SK-N-SH treated with all-trans-retinoic acid at 6 μM for 48 hours (cell line): Measurements from ENCODE around the gene USB1.

ENCODE experiments used
- ATAC-seq: fragments of 200-7000 bp; cut with Tn5 transposase; 3 replicates; pipeline ENCODE4 v1.9.1; 2020; ENCODE audit warnings: mild to moderate bottlenecking, moderate library complexity
- ARNTL ChIP-seq: fragments of 450-650 bp; formaldehyde crosslinking; IDR thresholded peaks from 2 replicates; pipeline ENCODE4 v1.5.0; 2020; ENCODE audit warnings: low read depth, mild to moderate bottlenecking, moderate library complexity, borderline replicate concordance
- BACH2 ChIP-seq: fragments of 250-450 bp; sonication (Bioruptor Pico); IDR thresholded peaks from 2 replicates; pipeline ENCODE4 v1.9.0; 2021; ENCODE audit warnings: mild to moderate bottlenecking, borderline replicate concordance
- CREB5 ChIP-seq: fragments of 250-450 bp; sonication (Bioruptor Pico); IDR thresholded peaks from 2 replicates; pipeline ENCODE4 v1.5.1; 2020; ENCODE audit warnings: low read depth, mild to moderate bottlenecking, moderate library complexity
- CSDC2 ChIP-seq: fragments of 250-450 bp; sonication (Bioruptor Pico); IDR thresholded peaks from 2 replicates; pipeline ENCODE4 v1.5.0; 2020; ENCODE audit warnings: mild to moderate bottlenecking, moderate library complexity
- CSRNP3 ChIP-seq: fragments of 250-450 bp; sonication (Bioruptor Pico); IDR thresholded peaks from 2 replicates; pipeline ENCODE4 v1.5.1; 2021; ENCODE audit warnings: mild to moderate bottlenecking, moderate library complexity
- GLIS3 ChIP-seq: fragments of 250-450 bp; sonication (Bioruptor Pico); IDR thresholded peaks from 2 replicates; pipeline ENCODE4 v1.5.0; 2020; ENCODE audit warnings: mild to moderate bottlenecking, moderate library complexity
- ISL1 ChIP-seq: fragments of 250-450 bp; sonication (Bioruptor Pico); IDR thresholded peaks from 2 replicates; pipeline ENCODE4 v2.1.2; 2022; ENCODE audit warnings: mild to moderate bottlenecking, moderate library complexity
- OSR1 ChIP-seq: fragments of 250-450 bp; sonication (Bioruptor Pico); IDR thresholded peaks from 2 replicates; pipeline ENCODE4 v1.8.0; 2022; ENCODE audit warnings: moderate library complexity, mild to moderate bottlenecking, inconsistent platforms
- PATZ1 ChIP-seq: fragments of 250-450 bp; sonication (Bioruptor Pico); IDR thresholded peaks from 2 replicates; pipeline ENCODE4 v1.8.0; 2020; ENCODE audit warnings: mild to moderate bottlenecking, moderate library complexity, borderline replicate concordance
- PPARA ChIP-seq: fragments of 250-450 bp; sonication (Bioruptor Pico); IDR thresholded peaks from 2 replicates; pipeline ENCODE4 v1.5.0; 2020; ENCODE audit warnings: mild to moderate bottlenecking, borderline replicate concordance
- RARB ChIP-seq: fragments of 250-450 bp; sonication (Bioruptor Pico); IDR thresholded peaks from 2 replicates; pipeline ENCODE4 v1.8.0; 2021; ENCODE audit warnings: mild to moderate bottlenecking, moderate library complexity
- SNAI2 ChIP-seq: fragments of 250-450 bp; sonication (Bioruptor Pico); IDR thresholded peaks from 2 replicates; pipeline ENCODE4 v1.5.0; 2020; ENCODE audit warnings: mild to moderate bottlenecking, moderate library complexity
- TCF4 ChIP-seq: fragments of 250-450 bp; sonication (Bioruptor Pico); IDR thresholded peaks from 2 replicates; pipeline ENCODE4 v1.8.0; 2021; ENCODE audit warnings: mild to moderate bottlenecking, moderate library complexity, borderline replicate concordance
- TOX ChIP-seq: fragments of 250-450 bp; sonication (Bioruptor Pico); IDR thresholded peaks from 2 replicates; pipeline ENCODE4 v1.8.0; 2021; ENCODE audit warnings: mild to moderate bottlenecking, moderate library complexity, borderline replicate concordance
- TSHZ2 ChIP-seq: fragments of 250-450 bp; sonication (Bioruptor Pico); IDR thresholded peaks from 2 replicates; pipeline ENCODE4 v1.5.0; 2020; ENCODE audit warnings: mild to moderate bottlenecking, moderate library complexity
- ZC3H10 ChIP-seq: fragments of 250-450 bp; sonication (Bioruptor Pico); IDR thresholded peaks from 2 replicates; pipeline ENCODE4 v1.5.1; 2021; ENCODE audit warnings: mild to moderate bottlenecking, moderate library complexity
- ZFP3 ChIP-seq: fragments of 250-450 bp; sonication (Bioruptor Pico); IDR thresholded peaks from 2 replicates; pipeline ENCODE4 v1.5.0; 2020; ENCODE audit warnings: mild to moderate bottlenecking, moderate library complexity
- ZFP30 ChIP-seq: fragments of 450-650 bp; formaldehyde crosslinking; IDR thresholded peaks from 2 replicates; pipeline ENCODE4 v1.5.0; 2022; ENCODE audit warnings: mild to moderate bottlenecking, moderate library complexity
- ZNF565 ChIP-seq: fragments of 450-650 bp; formaldehyde crosslinking; conservative IDR thresholded peaks from 2 replicates; pipeline ENCODE4 v1.5.0; 2020; ENCODE audit warnings: low read depth, mild to moderate bottlenecking, moderate library complexity
- ZNF70 ChIP-seq: fragments of 450-650 bp; formaldehyde crosslinking; IDR thresholded peaks from 2 replicates; pipeline ENCODE4 v1.5.0; 2020; ENCODE audit warnings: mild to moderate bottlenecking, moderate library complexity
- ZNF8 ChIP-seq: fragments of 450-650 bp; formaldehyde crosslinking; IDR thresholded peaks from 2 replicates; pipeline ENCODE4 v1.5.0; 2020; ENCODE audit warnings: mild to moderate bottlenecking, moderate library complexity

USB1 gene

GRCh38 chr16:58037365-58038057, 36.3 kb downstream of the USB1 start:
- no peak for ATAC-seq
- TF ChIP-seq ZNF8 (CRISPR knock-in tag) (no peak), TOX (CRISPR knock-in tag) (no peak), SNAI2 (CRISPR knock-in tag) (no peak), ISL1 (no peak), TSHZ2 (CRISPR knock-in tag) (no peak), ZFP30 (no peak), ARNTL (no peak)

- TF ChIP-seq ZNF565 (CRISPR knock-in tag) (no peak), ISL1 (no peak), BACH2 (no peak), PATZ1 (CRISPR knock-in tag) (no peak), ZNF70 (CRISPR knock-in tag) (no peak), CSRNP3 (CRISPR knock-in tag) (no peak), PPARA (CRISPR knock-in tag) (no peak), TCF4 (CRISPR knock-in tag) (no peak)
- no peak for ATAC-seq
Measured at GRCh38 chr16:58038219-58038641, 37.0 kb downstream of the USB1 start.

GRCh38 chr16:58039829-58040495, 38.8 kb downstream of the USB1 start:
- ATAC-seq = no peak
- TF ChIP-seq ZFP3 (CRISPR knock-in tag) (no peak), ZFP30 (no peak), OSR1 (CRISPR knock-in tag) (no peak), CREB5 (CRISPR knock-in tag) (no peak), ARNTL (no peak), CSDC2 (CRISPR knock-in tag) (no peak), ZC3H10 (CRISPR knock-in tag) (no peak), ZNF8 (CRISPR knock-in tag) (no peak)

- no peak for ATAC-seq
- TF ChIP-seq GLIS3 (CRISPR knock-in tag) (no peak), ZNF565 (CRISPR knock-in tag) (no peak), PPARA (CRISPR knock-in tag) (no peak), ZNF8 (CRISPR knock-in tag) (no peak), TCF4 (CRISPR knock-in tag) (no peak), ZFP3 (CRISPR knock-in tag) (no peak), ZC3H10 (CRISPR knock-in tag) (no peak), ZFP30 (no peak), RARB (CRISPR knock-in tag) (no peak), PATZ1 (CRISPR knock-in tag) (no peak), BACH2 (no peak), CREB5 (CRISPR knock-in tag) (no peak)
- TF ChIP-seq, all 23 proteins: peak for 0
Measured at GRCh38 chr16:58040496-58040846, 39.3 kb downstream of the USB1 start.
